ENCODE measurements around the gene KATNB1. TPM values are rescaled to one million over a fixed set of nuclear protein-coding genes. Genes with fewer than 3 reads are reported as not detected.
A peak's percentile ranks its signal among the peaks of the same experiment; 100 is the strongest.

KATNB1 gene
- 10 to 100 TPM; 10.5 to 16.5 TPM for polyA plus RNA-seq

DNA sequence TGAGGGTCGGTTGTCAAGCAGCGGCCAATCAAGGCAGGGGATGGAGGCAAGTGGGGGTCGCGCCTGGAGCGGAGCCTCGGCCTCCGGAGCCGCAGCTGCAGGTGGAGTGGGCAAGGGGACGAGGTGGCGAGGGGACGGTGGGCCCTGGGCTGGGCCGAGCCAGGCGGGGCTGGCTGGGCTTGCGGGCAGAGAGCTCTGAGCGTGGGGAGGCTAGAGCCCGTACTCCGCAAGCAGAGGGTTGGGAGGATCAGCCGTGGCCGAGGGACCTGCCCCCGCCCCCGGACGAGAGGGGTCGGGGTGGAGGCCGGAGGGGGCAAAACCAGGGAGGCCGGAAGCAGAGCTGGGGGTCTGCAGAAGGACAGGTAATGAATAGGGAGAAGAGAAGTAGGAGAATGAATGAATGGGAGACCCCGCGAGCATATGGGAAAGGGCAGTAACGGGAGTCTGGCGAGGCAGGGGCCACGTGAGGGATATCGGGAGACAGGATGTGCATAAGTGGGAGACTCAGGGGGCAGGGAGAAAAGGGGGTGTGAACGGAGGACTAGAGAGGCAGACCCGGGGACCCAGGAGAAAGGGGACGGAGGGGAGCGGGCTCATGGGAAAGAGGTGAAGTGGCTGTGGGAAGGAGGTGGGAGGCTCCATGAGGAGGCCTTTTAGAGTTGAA, at the start of gene KATNB1:
KATNB1 (plus strand) TSS at position 16 of the 664 bp plus-strand sequence. CDS start 1,474 bp downstream, outside the sequence.
- Histone ChIP-seq H3K4me3 (ENCODE audit: low read depth in 1 of 2, low read length in 2 of 2) (peak within 1 kb of the TSS; percentile 86 to 92), H3K27me3 (ENCODE audit: control insufficient read depth in 1 of 2, insufficient read depth in 2 of 2, low read length in 2 of 2) (no peaks in the 10 kb centered on the region), H3K27ac (ENCODE audit: low read depth in 2 of 2, low read length in 1 of 2) (peak within 1 kb of the TSS; percentile 85 to 96), H3K36me3 (ENCODE audit: control insufficient read depth in 2 of 2, insufficient read depth in 2 of 2, low read length in 1 of 2) (peaks cover 0 to 4% of the 10 kb centered on the region in 2 donors), H3K4me1 (ENCODE audit: control insufficient read depth in 2 of 2, insufficient read depth in 2 of 2, low read length in 1 of 2) (peaks cover 4 to 16% of the 10 kb centered on the region in 2 donors), H3K9me3 (ENCODE audit: control insufficient read depth in 2 of 2, insufficient read depth in 1 of 2, low read depth in 1 of 2, low read length in 1 of 2) (no peaks in the 10 kb centered on the region)
- WGBS, 2 donors = 1 to 2% methylated on average over 35 of the region's 35 CpGs

- Histone ChIP-seq H3K4me3 (ENCODE audit: low read depth in 1 of 2, low read length in 2 of 2) (no peak overlapping the region), H3K4me1 (ENCODE audit: control insufficient read depth in 2 of 2, insufficient read depth in 2 of 2, low read length in 1 of 2) (peaks cover 0 to 2% of the 10 kb centered on the region in 2 donors), H3K9me3 (ENCODE audit: control insufficient read depth in 2 of 2, insufficient read depth in 1 of 2, low read depth in 1 of 2, low read length in 1 of 2) (no peaks in the 10 kb centered on the region), H3K27ac (ENCODE audit: low read depth in 2 of 2, low read length in 1 of 2) (no peak overlapping the region), H3K27me3 (ENCODE audit: control insufficient read depth in 1 of 2, insufficient read depth in 2 of 2, low read length in 2 of 2) (no peaks in the 10 kb centered on the region), H3K36me3 (ENCODE audit: control insufficient read depth in 2 of 2, insufficient read depth in 2 of 2, low read length in 1 of 2) (no peaks in the 10 kb centered on the region)
- 77 to 90% methylated on average over 4 of the region's 4 CpGs for WGBS, 2 donors
These were observed 49.0 kb upstream of the KATNB1 start for GRCh38 chr16:57686577-57686976.

GRCh38 chr16:57687363-57687929, 48.1 kb upstream of the KATNB1 start:
- Histone ChIP-seq H3K4me1 (ENCODE audit: control insufficient read depth in 2 of 2, insufficient read depth in 2 of 2, low read length in 1 of 2) (peaks cover 0 to 2% of the 10 kb centered on the region in 2 donors), H3K27me3 (ENCODE audit: control insufficient read depth in 1 of 2, insufficient read depth in 2 of 2, low read length in 2 of 2) (no peaks in the 10 kb centered on the region), H3K9me3 (ENCODE audit: control insufficient read depth in 2 of 2, insufficient read depth in 1 of 2, low read depth in 1 of 2, low read length in 1 of 2) (no peaks in the 10 kb centered on the region), H3K4me3 (ENCODE audit: low read depth in 1 of 2, low read length in 2 of 2) (no peak overlapping the region), H3K36me3 (ENCODE audit: control insufficient read depth in 2 of 2, insufficient read depth in 2 of 2, low read length in 1 of 2) (no peaks in the 10 kb centered on the region), H3K27ac (ENCODE audit: low read depth in 2 of 2, low read length in 1 of 2) (no peak overlapping the region)
- 88 to 92% methylated on average over 3 of the region's 3 CpGs for WGBS, 2 donors

- no peaks in the 10 kb centered on the region for H3K27me3 ChIP-seq (ENCODE audit: control insufficient read depth in 1 of 2, insufficient read depth in 2 of 2, low read length in 2 of 2)
- 76 to 84% methylated on average over 4 of the region's 4 CpGs for WGBS, 2 donors
- no peak overlapping the region for H3K27ac ChIP-seq (ENCODE audit: low read depth in 2 of 2, low read length in 1 of 2)
- H3K4me3 ChIP-seq (ENCODE audit: low read depth in 1 of 2, low read length in 2 of 2) = no peak overlapping the region
- no peaks in the 10 kb centered on the region for H3K36me3 ChIP-seq (ENCODE audit: control insufficient read depth in 2 of 2, insufficient read depth in 2 of 2, low read length in 1 of 2)
- no peaks in the 10 kb centered on the region for H3K9me3 ChIP-seq (ENCODE audit: control insufficient read depth in 2 of 2, insufficient read depth in 1 of 2, low read depth in 1 of 2, low read length in 1 of 2)
- H3K4me1 ChIP-seq (ENCODE audit: control insufficient read depth in 2 of 2, insufficient read depth in 2 of 2, low read length in 1 of 2) = peaks cover 0 to 2% of the 10 kb centered on the region in 2 donors
These were observed 47.0 kb upstream of the KATNB1 start for GRCh38 chr16:57688487-57688986.

DNA sequence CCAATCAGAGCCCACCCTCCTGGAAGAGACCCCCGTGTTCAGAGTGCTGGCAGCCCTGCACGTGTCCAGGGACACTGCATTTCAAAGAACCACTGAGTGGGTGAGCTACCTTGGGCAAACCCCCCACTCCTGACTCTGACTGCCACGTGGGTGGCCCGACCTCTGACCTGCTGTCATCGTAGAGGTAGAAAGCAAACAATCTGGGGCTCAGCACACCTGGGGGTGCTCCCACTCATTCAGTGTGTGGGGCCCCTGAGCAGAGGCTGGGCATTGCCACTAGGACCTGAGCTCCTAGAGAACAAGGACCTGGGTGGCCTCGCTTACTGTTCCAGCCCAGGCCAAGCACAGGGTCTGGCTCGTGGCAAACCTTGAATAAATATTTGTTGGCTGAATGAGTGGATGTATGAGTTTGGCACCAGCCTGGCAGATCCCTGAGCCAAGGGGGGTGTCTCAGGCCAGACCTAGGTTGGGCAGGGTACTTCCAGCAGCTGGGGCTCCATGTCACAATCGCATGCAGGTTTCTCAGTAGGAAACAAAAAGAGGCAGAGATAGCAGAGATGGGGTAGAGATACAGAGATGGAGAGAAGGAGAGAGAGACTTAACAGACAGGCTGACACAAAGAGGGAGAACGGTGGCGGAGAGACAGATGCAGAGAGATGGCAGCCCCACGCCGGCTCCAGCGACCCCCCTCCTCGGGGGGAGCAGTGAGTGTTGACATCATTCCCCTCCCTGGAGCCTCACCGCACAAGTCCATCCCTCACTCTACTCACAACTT, 46.4 kb upstream of the KATNB1 start:
- Histone ChIP-seq H3K27me3 (ENCODE audit: control insufficient read depth in 1 of 2, insufficient read depth in 2 of 2, low read length in 2 of 2) (no peaks in the 10 kb centered on the region), H3K4me1 (ENCODE audit: control insufficient read depth in 2 of 2, insufficient read depth in 2 of 2, low read length in 1 of 2) (peaks cover 0 to 2% of the 10 kb centered on the region in 2 donors), H3K27ac (ENCODE audit: low read depth in 2 of 2, low read length in 1 of 2) (no peak overlapping the region), H3K9me3 (ENCODE audit: control insufficient read depth in 2 of 2, insufficient read depth in 1 of 2, low read depth in 1 of 2, low read length in 1 of 2) (no peaks in the 10 kb centered on the region), H3K4me3 (ENCODE audit: low read depth in 1 of 2, low read length in 2 of 2) (no peak overlapping the region), H3K36me3 (ENCODE audit: control insufficient read depth in 2 of 2, insufficient read depth in 2 of 2, low read length in 1 of 2) (no peaks in the 10 kb centered on the region)
- 45% methylated on average over 15 of the region's 15 CpGs for WGBS, 2 donors

DNA sequence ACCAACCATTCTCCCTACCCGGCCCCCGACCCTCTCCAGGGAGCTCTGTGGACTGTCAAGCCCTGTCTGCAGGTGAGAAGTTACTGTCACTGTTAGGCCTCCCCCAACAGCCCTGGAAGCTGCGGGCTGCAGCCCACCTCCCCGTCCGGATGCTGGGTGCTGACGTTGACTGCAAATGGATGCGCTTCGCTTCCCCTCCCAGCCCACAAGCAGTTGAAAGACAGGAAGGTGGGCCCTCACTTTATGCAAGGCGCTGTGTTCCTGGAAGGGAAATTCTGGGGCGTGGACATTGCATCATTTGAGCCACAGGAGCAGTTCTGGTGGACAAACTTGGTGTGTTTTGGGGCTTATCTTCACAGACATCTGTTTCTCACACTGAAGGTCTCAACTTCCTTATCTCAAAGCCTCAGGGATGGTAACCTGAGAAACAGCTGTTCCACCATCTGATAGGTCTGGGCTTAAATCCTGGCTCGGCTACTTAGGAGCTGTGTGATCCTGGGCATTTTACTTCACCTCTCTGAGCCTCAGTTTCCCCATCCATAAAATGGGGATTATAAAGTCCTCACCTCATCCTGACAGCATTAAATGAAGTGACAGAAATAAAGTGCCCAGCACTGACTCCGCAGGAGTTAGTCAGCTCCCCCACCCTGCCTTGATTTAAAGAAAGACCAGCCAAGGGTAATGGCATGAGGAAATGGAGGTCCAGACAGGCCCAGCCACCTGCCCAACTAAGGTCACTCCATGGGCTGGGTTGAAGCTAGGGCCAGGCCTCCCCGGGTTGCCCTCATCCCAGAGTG, 45.6 kb upstream of the KATNB1 start:
- no peaks in the 10 kb centered on the region for H3K9me3 ChIP-seq (ENCODE audit: control insufficient read depth in 2 of 2, insufficient read depth in 1 of 2, low read depth in 1 of 2, low read length in 1 of 2)
- H3K4me1 ChIP-seq (ENCODE audit: control insufficient read depth in 2 of 2, insufficient read depth in 2 of 2, low read length in 1 of 2) = peaks cover 0 to 2% of the 10 kb centered on the region in 2 donors
- H3K4me3 ChIP-seq (ENCODE audit: low read depth in 1 of 2, low read length in 2 of 2) = no peak overlapping the region
- H3K27me3 ChIP-seq (ENCODE audit: control insufficient read depth in 1 of 2, insufficient read depth in 2 of 2, low read length in 2 of 2) = no peaks in the 10 kb centered on the region
- WGBS, 2 donors = 58% methylated on average over 13 of the region's 13 CpGs
- no peak overlapping the region for H3K27ac ChIP-seq (ENCODE audit: low read depth in 2 of 2, low read length in 1 of 2)
- no peaks in the 10 kb centered on the region for H3K36me3 ChIP-seq (ENCODE audit: control insufficient read depth in 2 of 2, insufficient read depth in 2 of 2, low read length in 1 of 2)

DNA sequence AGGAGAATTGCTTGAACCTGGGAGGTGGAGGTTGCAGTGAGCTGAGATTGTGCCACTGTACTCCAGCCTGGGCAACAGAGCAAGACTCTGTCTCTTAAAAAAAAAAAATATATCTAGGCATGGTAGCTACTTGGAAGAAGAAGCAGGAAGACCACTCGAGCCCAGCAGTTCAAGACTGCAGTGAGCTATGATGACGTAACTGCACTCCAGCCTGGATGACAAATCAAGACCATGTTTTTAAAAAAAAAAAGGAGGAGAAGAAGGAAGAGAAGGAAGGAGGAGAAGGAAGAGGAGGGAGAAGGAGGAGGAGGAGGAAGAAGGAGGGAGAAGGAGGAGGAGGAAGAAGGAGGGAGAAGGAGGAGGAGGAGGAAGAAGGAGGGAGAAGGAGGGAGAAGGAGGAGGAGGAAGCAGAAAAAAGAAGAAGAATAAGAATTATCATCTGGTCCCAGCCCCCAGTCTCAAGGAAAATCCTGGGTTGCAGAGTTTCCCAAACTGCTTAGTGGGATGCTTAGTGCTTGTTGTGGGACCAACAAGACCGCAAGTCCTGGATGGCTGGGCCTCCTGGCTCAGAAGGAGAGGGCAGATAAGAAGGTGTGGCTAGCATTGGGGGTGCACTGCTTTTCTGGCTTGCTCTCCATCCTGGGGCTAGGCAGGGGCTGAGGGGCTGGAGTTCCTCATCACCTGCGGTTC, 44.6 kb upstream of the KATNB1 start:
- peaks cover 0 to 2% of the 10 kb centered on the region in 2 donors for H3K4me1 ChIP-seq (ENCODE audit: control insufficient read depth in 2 of 2, insufficient read depth in 2 of 2, low read length in 1 of 2)
- no peaks in the 10 kb centered on the region for H3K9me3 ChIP-seq (ENCODE audit: control insufficient read depth in 2 of 2, insufficient read depth in 1 of 2, low read depth in 1 of 2, low read length in 1 of 2)
- H3K36me3 ChIP-seq (ENCODE audit: control insufficient read depth in 2 of 2, insufficient read depth in 2 of 2, low read length in 1 of 2) = no peaks in the 10 kb centered on the region
- H3K4me3 ChIP-seq (ENCODE audit: low read depth in 1 of 2, low read length in 2 of 2) = no peak overlapping the region
- H3K27ac ChIP-seq (ENCODE audit: low read depth in 2 of 2, low read length in 1 of 2) = no peak overlapping the region
- WGBS, 2 donors = 77 to 82% methylated on average over 4 of the region's 4 CpGs
- no peaks in the 10 kb centered on the region for H3K27me3 ChIP-seq (ENCODE audit: control insufficient read depth in 1 of 2, insufficient read depth in 2 of 2, low read length in 2 of 2)

- Histone ChIP-seq H3K27ac (ENCODE audit: low read depth in 2 of 2, low read length in 1 of 2) (no peak overlapping the region), H3K9me3 (ENCODE audit: control insufficient read depth in 2 of 2, insufficient read depth in 1 of 2, low read depth in 1 of 2, low read length in 1 of 2) (no peaks in the 10 kb centered on the region), H3K4me3 (ENCODE audit: low read depth in 1 of 2, low read length in 2 of 2) (no peak overlapping the region), H3K36me3 (ENCODE audit: control insufficient read depth in 2 of 2, insufficient read depth in 2 of 2, low read length in 1 of 2) (no peaks in the 10 kb centered on the region), H3K27me3 (ENCODE audit: control insufficient read depth in 1 of 2, insufficient read depth in 2 of 2, low read length in 2 of 2) (no peaks in the 10 kb centered on the region), H3K4me1 (ENCODE audit: control insufficient read depth in 2 of 2, insufficient read depth in 2 of 2, low read length in 1 of 2) (peaks cover 0 to 2% of the 10 kb centered on the region in 2 donors)
- WGBS, 2 donors = 70 to 72% methylated on average over 2 of the region's 2 CpGs
These were observed 42.9 kb upstream of the KATNB1 start for GRCh38 chr16:57692636-57693035.
